NCI-H82 (cell line): Measurements from ENCODE around the gene TAS2R4.
"Not testable (repeated sequence)": the region's sequence is repeated elsewhere in the genome, so short reads cannot be mapped to it uniquely, and the experiment has no call there.

Experiments
- DNase-seq: peaks from one replicate; lab custom pipeline; 2025; lab: John Stamatoyannopoulos, UW

The TAS2R4 gene, protein sequence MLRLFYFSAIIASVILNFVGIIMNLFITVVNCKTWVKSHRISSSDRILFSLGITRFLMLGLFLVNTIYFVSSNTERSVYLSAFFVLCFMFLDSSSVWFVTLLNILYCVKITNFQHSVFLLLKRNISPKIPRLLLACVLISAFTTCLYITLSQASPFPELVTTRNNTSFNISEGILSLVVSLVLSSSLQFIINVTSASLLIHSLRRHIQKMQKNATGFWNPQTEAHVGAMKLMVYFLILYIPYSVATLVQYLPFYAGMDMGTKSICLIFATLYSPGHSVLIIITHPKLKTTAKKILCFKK

DNA sequence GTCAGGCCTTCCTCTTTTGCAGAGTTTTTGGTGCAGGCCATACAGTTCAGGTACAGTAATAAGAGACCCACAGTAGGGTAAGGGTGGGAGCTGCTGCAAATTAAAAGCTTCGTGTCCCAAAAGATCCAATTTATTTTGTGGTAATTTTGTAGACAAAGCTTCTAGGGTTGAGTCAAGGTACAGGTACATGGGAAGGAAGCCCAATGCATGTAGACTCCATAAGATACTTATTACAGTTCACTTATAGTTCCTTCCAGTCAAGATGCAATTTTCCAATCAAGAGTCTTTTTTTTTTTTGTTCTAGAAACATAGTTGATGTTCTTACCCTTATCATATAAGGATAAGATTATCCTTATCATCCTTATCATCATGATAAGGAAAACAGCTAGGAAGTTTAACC lies at the start of gene TAS2R4:
Gene TAS2R4, plus strand, starts transcription at position 301 of the 400 bp plus-strand sequence. CDS start 1,815 bp downstream, outside the sequence.
- DNase-seq: no peak

DNA sequence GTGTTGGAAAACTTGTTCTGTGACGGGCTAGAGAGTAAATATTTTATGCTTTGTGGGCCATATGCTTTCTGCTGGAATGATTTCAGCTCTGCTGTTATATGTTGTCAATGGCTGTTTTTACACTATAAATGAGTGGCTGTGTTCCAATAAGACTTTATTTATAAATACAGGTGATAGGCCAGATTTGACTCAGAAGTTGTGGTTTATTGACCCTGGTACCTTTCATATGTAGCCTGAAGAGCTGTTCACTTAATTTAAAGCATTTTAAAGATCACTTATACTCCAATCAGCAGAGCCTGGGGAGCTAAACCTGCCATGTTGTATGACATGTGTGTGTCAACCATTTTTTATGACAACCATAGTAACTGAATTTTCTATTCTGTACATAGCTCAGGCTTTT lies 47.5 kb upstream of the TAS2R4 start:
- DNase-seq: no peak

DNA sequence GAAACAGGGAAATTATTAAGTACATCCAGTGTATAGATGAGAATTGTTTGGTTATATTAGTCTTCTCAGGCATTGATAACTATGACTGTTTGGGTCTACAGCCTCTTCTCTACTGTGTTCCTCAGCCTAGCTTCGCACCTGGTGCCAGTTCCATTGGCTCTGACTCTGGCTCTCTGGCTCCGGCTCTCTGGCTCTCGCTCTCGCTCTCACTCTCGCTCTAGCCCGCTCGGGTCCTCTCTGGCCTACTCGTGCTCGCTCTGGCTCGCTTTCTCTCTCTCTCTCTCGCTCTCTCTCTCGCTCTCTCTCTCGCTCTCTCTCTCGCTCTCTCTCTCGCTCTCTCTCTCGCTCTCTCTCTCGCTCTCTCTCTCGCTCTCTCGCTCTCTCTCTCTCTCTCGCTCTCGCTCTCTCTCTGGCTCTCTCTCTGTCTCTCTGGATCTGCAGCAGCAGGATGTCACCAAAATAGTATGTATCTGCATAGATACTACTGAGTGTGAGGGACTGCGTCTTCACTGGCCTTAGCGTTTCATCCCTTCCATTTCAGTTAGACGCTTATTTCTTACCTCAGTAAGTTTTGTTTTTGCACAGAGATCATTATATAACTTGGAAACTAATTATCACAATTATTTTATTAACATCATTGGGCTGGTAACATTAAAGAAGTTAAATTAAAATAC lies 44.9 kb upstream of the TAS2R4 start:
- no peak for DNase-seq

DNA sequence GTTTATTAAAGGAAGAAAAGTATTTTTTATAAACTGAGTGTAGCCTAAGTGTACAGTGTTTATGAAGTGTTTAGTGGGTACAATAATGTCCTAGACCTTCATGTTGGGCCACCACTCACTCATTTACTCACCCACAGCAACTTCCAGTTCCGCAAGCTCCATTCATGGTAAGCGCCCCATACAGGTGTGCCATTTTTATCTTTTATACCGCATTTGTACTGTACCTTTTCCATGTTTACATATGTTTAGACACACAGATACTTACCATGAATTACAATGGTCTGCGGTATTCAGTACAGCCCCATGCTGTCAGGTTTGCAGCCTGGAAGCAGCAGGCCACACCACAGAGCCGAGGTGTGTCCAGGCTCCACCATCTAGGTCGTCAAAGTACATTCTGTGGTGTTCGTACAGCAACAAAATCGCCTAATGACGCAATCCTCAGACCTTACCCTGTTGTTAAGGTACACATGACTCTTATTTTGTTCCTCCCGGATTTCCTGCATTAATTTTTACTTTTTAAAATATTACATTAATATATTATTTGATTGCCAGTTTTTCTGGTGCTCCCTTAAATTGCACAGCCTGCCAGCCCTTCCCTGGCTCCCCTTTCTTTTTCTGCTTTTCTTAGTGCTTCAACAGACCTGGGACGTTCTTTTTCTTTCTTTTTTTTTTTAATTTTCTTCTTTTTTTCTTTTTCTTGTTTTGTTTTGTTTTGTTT lies 39.2 kb upstream of the TAS2R4 start:
- peak; percentile 14 for DNase-seq

DNA sequence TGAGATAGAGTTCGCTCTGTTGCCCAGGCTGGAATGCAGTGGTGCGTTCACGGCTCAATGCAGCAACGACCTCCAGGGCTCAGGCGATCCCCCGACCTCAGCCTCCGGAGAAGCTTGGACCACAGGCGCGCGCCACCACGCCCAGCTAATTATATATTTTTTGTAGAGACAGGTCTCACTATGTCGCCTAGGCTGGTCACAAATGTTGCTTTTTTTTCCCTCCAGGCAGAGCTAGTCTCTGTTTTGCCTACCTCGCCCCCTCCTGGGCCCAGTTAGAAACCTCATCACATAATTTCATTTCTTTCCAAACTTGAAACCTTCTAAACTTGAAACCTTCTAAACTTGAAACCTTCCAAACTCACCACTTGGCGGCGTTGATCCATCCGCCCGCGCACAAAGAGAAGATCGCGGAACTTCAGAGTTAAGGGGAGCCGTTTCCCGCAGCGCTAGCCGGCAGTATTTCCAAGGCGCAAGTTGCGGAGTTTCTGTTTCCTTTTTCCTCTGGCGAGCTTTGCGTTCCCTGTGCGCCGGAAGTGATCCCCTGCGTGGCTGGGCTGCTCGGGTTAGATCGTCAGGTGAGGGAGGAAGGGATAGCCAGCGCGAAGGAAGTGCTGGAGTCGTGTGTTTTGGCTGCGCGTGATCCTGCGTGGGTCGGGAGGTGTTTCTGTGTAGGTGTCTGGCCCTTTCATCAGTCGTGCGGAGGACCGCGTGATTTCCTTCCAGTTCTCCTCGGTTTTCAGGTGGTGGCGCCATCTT lies 38.5 kb upstream of the TAS2R4 start, which contains the start of gene SSBP1:
Gene SSBP1, plus strand, starts transcription at position 523 of the 756 bp plus-strand sequence. CDS start 809 bp downstream, outside the sequence.
- DNase-seq: peak; percentile 97

DNA sequence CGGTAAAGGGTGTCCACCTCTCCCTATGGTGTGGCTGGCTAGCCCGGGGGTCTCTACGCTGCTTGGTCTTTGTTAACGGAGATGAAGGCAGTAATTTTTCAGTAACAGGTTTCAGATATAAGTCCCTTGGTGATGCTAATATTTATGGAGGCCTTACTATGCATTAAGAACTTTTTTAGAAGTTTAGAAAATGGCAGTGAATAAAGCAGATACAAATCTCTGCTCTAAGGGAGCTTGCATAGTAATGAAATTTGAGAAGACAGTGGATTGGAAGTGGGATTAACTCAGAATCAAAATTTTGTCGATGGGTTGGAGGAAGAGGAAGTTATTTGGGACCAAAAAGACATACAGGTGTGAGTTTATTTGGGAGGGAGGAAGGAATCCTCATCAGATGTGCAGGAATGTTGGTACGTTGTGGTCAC lies 37.9 kb upstream of the TAS2R4 start:
- no peak for DNase-seq

DNA sequence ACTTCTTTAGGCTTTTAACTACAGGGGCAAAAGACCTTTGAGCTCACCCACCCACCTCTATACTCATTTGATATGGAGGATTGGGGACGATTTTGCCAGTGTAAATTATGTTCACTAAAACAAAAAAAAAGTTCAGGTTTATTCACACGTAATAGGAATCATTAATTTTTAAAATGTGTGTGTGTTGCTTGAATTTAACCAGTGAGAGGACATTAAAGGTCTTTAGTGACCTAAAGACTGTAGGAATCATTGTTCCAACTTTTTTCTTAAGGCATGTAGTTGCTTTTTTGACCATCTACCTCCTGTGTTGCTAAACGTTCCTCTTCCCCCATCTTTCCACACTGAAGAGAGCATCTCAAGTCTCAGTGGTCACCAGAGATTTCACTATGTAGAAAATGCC lies 37.2 kb upstream of the TAS2R4 start:
- no peak for DNase-seq

DNA sequence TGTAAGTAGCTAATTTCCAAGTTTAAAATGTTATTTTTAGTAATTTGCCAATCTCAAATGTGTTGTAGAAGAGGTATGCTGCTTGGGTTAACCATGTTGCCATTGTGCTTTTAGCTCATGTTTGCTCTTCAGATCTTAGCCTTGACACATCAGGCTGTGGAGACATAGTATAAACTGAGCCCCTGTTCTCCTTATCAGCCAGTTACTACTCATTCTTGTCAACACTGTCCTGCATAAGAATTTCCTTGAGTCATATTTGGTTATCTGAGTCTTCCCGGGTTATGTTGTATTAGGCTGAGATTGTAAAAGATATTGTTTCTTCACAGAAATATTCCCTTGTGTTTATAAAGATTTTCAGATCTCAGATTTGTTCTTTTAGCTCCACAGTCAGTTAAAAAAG lies 34.2 kb upstream of the TAS2R4 start:
- DNase-seq: no peak

DNA sequence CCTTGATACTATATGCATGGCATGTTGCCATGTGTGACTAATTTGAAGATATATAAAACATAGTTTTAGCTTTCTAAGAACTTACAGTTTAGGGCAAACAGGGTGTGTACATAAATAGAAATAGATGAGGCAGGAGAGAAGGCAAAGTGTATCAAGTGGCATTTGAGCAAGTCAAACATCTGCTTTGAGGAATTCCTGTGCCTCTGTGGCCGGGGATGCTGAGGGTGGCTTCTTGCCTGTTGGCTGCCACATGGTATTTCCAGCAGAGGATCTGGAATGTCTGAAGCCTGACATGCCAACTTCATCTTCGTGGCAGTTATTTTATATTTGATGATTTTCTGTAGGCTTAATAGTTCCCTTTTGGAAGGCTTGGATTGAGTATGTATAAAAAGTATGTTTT lies 32.3 kb upstream of the TAS2R4 start:
- no peak for DNase-seq

DNA sequence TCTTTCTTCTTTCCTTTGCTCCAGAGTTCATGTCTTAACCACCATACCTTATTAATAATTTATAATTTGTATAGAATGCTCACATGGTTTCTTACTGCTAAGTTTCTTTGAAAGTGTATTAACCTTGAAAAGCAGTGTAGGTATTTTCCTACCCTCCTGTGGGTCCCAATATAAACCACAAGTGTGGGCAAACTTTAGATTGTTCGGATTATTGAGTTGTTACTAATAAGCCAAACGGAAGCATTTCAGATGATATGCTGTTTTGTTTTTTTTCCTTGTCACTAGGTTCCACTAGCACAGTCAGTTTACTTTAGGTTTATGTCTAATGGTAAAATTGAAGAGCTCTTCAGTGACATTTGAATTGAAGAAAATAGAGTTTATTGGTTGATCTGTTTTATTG lies 28.1 kb upstream of the TAS2R4 start:
- no peak for DNase-seq

DNA sequence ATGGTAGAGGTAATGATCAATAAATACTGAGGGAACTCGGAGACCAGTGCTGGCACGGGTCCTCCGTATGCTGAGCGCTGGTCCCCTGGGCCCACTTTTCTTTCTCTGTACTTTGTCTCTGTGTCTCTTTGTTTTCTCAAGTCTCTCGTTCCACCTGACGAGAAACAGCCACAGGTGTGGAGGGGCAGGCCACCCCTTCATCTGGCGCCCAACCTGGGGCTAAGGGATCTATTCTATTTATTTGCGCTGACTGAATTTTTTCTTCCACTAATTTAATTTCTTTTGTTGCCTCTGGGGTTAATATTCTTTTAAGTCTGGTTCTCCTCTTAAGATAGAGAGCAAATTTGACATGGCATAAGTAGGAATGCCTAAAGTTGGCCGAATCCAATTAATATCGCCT lies 24.6 kb upstream of the TAS2R4 start:
- peak; percentile 4 for DNase-seq

DNA sequence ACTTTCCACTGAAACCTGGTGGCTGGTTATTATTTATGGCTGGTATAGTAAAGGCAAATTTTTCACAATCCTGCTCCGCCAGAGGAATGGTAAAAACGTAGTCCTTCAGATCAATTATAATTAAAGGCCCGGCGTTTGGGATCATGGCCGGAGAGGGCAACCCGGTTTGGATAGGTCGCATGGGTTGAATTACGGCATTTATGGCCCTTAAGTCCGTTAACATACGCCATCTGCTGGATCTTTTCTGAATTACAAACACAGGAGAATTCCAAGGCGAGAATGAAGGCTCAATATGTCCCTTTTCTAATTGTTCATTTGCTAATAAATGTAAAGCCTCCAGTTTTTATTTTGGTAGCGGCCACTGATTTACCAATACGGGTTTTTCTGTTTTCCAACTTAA lies 23.8 kb upstream of the TAS2R4 start:
- peak; percentile 17 for DNase-seq

DNA sequence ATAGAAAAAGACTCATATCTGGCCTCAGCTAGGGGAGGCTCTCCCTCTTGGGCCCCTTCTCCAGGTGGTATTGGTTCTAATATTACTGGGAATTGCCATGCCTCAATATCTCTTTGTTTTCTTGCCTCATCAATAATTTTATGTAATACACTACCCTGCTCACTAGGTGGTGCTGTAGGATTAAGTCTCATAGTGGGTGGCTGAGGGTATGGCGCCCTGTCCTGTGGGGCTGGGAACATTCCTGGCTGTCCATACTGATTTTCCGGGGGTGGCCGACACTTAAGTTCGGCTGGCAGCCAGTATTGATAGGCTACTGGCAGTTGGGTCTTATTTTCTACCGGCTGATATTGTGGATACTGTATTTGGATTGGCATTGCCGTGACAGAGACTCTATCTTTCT lies 21.5 kb upstream of the TAS2R4 start:
- DNase-seq: peak; percentile 73

DNA sequence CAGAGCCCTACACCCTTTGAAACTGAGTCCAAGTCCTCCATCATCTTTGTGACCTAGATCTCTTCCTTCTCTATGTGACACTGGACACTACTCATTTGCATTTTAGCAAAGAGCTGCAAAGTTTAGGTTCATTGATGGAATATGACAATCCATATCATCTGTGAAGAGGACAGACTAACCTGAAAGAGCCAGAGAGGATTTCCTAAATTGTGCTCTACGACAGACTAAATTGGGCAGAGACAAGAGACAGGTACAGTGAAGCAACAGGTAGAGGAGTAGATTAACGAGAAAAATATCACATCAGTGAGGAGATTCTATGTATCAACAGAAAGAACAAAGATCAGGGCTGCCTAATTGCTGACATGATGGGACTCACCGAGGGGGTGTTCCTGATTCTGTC lies 12.7 kb upstream of the TAS2R4 start, which contains the start of gene TAS2R3:
Gene TAS2R3, plus strand, starts transcription at position 301 of the 400 bp plus-strand sequence. Its CDS starts 62 bp downstream, at position 363.
- DNase-seq: no peak

DNA sequence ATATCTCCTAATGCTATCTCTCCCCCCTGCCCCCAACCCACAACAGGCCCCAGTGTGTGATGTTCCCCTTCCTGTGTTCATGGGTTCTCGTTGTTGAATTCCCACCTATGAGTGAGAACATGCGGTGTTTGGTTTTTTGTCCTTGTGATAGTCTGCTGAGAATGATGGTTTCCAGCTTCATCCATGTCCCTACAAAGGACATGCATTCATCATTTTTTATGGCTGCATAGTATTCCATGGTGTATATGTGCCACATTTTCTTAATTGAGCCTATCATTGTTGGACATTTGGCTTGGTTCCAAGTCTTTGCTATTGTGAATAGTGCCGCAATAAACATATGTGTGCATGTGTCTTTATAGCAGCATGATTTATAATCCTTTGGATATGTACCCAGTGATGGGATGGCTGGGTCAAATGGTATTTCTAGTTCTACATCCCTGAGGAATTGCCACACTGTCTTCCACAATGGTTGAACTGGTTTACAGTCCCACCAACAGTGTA lies 6.3 kb upstream of the TAS2R4 start:
- not testable (repeated sequence) for DNase-seq

DNA sequence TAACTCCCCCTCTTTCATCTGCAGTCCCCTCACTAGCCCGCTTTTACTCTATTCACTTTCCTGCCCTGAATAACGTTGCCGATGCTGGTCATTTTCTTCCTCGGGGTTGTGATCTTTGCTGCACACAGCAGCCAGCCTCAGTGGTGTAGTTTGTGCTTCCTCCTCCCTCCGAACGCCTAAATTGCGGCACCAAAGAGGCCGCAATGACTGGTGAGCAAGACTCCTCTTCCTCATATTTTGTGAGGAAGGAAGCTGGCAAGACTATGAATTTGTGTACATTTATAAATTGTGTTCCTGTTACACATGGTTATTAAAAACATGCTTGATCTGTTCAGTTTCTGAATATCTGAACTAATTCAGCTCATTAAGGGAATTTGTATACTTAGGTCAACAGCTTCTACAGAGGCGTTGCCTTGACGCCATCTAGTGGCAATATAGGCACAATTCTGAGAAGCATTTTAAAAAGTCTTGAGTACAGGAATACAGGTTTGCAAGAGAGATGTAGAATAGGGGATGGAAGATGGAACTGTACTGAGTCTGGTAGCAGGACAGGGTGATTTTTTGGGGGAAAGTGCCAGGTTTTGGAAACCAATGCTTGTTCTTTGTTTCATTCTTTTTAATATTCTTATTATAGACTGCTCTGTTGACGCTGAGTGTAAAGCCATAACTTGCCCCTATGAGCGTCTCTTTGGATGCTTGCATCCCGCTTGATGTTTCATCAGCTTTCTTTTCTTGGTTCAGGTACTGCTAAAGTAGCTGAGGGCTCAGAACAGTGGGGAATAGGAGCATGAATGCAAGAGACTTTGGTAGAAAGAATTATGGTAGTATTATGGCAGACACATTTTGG lies 9.5 kb downstream of the TAS2R4 start:
- DNase-seq: peak; percentile 73

DNA sequence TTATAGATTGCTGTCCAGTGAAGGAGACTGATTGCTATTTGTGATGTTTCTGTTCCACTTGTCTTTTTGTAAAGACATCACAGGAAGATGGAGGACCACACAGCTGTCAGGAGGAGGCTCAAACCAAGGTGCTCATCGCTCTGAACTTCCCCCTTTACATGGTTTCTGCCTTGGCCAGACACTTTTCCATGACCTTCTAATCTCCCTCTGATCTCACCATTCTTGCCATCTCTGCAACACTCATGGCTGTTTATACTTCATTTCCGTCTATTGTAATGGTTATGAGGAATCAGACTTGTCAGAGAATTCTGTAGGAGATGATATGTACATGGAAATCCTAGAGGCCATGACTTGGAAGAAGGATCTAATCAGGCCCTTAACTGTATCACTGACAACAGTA lies 11.8 kb downstream of the TAS2R4 start:
- no peak for DNase-seq

DNA sequence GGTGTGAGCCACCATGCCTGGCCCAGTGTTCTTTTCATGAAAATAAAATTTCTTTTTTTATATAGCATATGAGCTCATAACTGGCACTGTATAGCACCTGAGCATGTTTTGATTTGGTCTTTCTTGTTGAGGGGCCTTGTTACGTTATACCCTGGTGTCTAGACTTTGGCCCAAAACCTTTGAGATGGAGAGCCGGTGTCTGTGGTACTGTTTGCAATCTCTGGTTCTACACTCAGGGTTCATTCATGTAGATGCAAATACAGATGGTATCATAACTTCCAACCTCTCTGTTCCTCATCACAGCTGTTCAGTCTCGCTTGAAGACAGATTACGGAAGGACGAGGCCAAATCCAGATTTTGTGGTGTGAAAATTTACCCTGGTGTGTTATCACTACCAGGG lies 13.4 kb downstream of the TAS2R4 start, which contains the start of gene TAS2R5:
Gene TAS2R5, plus strand, starts transcription at position 301 of the 400 bp plus-strand sequence. CDS start 145 bp downstream, outside the sequence.
- no peak for DNase-seq

DNA sequence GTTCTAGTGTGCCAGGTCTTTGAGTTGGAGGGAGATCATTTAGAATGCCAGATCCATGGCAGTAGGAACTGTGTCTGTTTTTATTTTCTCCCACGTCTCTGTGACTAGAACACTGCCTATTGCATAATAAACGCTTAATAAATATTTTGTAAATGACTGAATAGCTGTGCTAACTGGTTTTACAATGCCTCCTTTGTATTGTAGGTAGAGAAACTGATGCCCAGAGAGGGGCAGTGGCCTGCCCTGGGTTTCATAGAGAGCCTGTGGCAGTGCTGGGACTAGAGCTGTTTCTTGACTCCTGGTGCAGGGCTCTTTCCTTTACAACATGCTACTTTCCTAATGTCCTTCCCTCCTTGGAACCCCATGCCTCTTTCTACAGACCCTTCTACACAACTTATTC lies 16.1 kb downstream of the TAS2R4 start:
- no peak for DNase-seq

DNA sequence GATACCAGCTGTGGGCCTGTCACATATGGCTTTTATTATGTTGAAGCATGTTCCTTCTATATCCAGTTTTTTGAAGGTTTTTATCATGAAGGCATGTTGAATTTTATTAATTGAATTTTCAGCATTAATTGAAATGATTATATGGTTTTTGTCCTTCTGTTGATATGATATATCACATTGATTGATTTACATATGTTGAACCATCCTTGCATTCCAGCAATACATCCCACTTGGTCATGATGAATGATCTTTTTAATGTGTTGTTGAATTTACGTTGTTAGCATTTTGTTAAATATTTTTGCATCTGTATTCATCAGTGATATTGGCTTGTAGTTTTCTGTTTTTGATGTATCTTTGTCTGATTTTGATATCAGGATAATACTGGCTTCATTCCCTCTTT lies 43.6 kb downstream of the TAS2R4 start:
- peak; percentile 4 for DNase-seq

DNA sequence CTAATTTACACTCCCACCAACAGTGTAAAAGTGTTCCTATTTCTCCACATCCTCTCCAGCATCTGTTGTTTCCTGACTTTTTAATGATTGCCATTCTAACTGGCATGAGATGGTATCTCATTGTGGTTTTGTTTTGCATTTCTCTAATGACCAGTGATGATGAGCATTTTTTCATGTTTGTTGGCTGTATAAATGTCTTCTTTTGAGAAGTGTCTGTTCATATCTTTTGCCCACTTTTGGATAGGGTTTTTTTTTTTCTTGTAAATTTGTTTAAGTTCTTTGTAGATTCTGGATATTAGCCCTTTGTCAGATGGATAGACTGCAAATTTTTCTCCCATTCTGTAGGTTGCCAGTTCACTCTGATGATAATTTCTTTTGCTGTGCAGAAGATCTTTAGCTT lies 46.0 kb downstream of the TAS2R4 start:
- not testable (repeated sequence) for DNase-seq
